ENCODE results near the gene SEMA4F. TPM values are rescaled to one million over a fixed set of nuclear protein-coding genes. Genes with fewer than 3 reads are reported as not detected.

The SEMA4F gene
- total RNA-seq, 1 donor from 2014 or later, result 26.5 TPM

DNA sequence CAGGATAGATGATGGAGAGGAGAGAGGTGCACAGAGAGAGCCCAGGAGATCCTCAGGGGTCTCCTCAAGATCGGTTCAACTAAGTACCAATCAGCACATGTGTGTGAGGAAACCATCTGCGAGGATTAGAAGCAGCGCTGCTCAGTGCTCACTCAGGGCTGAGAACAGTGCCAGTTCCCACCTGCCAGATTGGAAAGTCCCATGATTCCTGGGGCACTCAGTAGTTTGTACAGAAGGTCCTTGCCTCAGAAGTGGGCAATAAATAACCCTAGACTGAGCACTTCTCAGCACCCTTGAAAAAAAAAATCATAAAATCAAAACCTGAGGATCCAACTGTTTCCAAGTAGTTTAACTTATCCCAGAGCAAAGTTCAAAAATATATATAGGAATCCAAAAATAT is 53.8 kb downstream of the SEMA4F start:
- DNase-seq (ENCODE audit: low spot score), result no peak

DNA sequence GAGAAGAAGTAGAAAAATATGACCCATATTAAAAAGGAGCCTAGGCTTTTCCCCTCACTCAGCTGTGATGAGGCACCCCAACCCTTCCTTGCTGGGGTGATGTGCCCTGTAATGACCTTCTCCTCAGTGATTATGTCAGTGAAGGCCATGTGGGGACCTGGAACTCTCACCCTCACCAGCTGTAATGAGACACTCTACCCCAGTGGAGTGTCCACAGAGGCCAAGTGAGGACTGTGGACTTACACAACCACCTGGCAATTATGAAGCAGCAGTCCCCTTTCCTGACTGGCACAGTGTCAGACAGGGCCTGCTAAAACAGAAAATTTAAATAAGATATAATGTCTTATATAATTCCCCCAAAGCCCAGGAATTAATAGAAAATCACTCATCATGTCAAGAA is 54.2 kb downstream of the SEMA4F start:
- no peak for DNase-seq (ENCODE audit: low spot score)

DNA sequence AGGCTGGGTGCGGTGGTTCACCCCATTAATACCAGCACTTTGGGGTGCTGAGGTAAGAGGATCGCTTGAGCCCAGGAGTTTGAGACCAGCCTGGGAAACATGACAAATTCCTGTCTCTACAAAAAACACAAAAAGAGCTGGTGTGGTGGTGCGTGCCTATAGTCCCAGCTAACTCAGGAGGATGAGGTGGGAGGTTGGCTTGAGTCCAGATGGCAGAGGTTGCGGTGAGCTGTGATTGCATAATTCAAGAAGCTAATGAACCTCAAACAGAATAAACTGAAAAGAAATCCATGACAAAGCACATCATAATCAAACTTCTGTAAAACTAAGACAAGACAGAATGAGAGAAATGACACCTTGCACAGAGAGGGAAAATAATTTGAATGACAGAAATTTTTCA is 54.8 kb downstream of the SEMA4F start:
- DNase-seq (ENCODE audit: low spot score), result no peak

DNA sequence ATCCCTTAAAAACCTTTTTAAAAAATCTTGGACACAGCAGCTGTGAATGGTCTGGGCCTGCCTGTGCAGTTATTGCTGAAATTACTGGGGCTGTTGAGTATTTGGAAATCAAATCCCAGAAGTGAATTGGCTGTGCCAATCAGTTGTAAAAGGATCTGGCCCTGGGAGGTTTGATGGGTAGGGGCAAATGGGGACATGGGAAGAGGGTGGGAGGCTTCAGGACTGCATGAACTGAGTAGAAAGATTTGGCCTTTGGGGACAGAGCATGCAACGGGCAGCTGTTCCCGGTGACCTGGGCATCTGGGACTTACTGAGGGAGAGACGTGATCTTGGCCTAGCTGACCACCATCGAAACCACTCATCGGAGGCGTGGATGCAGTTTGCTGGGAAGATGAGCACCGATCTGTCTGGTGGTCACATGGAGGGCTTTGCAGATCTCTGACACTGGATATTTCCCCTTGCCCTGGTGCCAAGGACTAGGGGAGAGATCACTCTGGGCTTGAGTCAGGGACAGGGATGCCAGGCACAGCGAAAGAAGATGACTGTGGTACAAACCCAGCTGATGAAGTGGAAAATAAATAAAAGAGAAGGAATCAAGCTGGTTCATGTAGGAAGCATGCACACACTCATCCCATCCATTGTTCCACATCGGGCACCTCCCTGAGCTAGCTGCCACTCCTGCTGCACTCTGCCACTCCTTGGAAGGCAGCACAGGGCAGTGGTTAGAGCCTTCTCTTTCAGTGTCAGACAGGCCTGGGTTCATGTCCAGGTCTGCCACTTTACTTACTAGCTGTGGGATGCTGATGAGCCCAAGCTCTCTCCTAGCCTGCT is 58.4 kb downstream of the SEMA4F start:
- DNase-seq (ENCODE audit: low spot score), result no peak

DNA sequence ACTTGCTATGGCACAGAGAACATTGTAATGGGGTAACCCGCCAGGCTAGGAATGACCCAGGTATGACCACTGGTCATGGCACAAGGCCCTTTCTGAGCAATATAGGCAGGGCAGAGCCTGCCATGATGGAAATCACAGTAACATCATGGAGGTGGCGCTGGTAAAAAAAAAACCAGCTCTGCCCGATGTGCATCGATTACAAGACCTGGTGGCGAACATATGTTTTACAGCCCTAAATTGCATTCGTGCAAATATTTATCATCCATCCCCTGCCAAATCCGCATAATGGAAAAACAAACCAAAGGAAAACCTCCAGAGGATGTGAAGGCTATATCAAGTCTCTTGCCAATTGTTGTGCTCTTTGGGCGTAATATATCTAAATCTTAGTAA is 60.6 kb downstream of the SEMA4F start:
- DNase-seq (ENCODE audit: low spot score), result no peak

DNA sequence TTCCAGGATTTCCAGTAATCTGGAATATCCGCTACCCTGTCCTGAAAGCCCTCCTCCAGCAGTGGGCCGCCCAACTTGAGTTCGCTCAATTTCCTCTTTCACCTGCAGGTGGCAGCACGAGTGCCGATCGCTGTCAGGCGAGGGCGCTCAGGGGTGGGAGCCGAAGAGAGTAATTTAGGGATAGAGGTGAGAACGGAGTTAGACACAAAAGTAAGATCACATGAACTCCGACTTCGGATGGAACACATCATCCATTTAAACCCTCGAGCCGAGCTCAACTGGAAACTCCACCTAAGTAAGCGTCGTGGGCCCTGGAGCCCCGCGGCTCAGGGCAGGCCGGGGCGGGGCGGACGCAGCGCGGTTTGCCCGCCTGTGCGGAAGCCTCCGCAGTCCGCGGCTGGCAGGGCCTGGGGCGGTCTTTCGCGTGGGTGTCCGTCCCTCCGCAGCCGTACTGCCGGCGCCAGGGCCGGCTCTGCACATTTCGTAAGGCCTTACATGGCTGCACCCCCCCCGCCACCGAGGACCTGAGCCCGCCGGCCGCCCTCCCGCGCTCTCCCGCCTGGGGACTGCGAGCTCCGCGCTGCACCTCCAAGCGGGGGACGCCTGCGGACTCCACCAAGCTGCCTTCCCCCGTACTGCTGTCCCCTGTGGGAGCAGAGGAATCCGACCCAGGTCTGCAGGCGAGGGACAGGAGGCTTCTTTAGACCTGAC is 61.2 kb downstream of the SEMA4F start:
- peak; percentile 89 for DNase-seq (ENCODE audit: low spot score)

DNA sequence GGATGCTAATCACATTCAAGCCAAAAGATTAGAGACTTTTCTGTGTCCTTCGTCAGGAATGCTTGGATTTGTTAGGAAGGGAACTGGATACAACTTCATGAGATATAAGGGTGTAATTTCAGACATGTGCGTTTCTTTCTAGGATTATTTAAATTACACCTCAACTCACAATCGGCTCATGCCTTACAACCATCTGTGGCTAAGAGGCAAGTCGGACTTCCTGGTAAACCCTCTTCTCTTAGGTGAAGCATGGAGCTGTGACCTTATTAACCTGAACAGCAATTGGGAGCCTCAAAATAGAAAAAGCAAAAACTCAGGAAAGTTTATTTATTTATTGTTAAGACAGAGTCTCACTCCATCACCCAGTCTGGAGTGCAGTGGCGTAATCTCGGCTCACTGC is 61.8 kb downstream of the SEMA4F start:
- no peak for DNase-seq (ENCODE audit: low spot score)

DNA sequence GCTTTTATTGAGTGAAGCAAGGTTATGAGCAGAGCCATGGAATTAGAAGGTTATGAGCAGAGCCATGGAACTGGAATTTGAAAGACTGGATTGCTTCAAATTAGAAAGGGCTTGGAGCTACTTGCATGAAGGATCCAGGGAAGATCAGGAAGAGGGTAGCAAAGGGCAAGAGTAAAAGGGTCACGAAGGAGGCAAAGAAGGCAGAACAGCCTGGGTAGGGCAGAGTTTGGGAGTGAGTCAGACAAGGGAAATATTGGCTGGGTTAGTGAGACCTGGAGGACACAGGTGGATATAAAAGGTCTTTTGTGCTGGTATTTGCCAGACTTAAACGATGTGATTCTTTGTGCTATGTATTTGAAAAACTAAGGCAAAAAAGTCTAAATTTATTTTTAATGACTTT is 65.0 kb downstream of the SEMA4F start:
- DNase-seq (ENCODE audit: low spot score), result no peak

DNA sequence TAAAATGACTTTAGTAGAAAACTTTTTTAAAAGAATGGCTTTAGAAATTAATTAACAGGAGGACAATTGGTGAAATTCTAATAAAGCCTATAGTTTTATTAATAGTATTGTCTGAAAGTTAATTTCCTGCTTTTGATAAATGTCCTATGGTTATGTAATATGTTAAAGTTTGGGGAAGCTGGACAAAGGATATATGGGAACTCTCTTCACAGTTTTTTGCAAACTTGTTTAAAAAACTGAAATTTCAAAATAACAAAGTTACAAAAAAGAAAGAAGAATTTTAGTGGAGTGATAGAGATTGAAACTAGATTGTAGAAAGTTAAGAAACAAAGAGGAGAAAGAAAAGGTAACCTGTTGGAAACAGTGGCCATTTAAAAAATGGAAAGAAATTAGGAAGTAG is 67.3 kb downstream of the SEMA4F start:
- DNase-seq (ENCODE audit: low spot score), result no peak

DNA sequence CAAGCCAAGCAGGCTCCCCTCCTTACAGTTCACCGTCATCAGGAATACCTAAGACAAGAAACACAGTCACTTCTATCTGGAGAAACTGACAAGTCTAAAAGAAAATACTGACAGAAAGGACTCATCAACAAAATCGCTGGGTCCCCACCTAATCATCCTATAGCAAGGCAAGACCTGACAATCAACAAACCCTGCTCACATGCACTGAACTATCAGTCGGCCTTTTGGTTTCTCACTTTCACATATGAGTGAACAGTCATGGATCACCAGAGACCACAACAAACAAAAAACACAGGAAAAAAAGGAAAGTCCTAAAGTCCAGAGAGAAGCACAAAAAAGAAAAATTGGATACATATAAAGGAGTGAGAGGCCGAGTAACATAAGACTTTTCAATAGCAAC is 70.4 kb downstream of the SEMA4F start:
- no peak for DNase-seq (ENCODE audit: low spot score)

DNA sequence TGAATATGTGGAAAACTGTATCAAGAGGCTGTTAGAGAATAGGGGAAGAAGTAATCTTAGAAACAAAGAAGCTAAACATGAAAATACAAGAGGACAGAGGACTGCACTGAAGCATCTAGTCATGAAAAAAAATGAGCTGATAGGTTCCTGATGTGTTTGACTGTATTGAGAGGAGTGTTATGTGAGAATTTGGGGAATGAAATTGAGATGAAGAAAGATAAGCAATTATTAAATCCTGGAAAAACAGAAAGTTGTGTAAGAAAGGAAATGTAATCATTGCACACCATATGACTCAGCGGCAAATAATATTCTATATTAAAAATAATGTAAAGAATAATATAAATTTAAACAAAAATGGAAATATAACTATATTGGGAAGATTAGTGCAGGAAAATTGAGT is 71.2 kb downstream of the SEMA4F start:
- DNase-seq (ENCODE audit: low spot score), result no peak

DNA sequence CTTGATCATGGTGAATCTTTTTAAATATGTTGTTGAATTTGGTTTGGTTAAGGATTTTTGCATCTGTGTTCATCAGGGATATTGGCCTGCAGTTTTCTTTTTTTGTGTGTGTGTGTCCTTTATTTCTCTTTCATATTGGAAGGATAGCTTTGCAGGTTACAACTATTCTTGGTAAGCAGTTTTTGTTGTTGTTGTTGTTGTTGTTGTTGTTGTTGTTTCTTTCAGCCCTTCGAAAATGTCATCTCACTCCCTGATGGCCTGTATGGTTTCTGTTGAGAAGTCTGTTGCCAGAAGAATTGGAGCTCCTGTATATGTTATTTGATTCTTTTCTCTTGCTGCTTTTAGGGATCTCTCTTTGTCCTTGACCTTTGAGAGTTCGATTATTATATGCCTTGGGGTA is 74.8 kb downstream of the SEMA4F start:
- no peak for DNase-seq (ENCODE audit: low spot score)

DNA sequence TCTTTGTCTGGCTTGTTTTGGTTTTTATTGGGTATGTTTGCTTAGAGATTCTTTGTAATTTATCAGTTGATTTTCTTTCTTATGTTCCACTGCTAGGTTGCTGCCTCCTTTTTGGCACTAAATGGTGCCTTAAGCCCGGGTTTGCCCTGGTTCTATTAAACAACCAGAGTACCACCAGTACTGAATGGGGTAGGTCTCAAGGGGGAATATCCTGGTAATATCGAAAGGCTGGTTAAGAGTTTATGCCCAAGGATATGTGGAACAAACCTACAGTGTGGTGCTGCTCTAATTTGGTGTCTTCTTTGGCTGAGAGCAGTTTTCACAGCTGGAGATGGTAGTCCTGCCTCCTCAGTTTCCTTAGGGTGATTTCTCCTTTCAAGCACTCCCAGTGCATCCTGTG is 76.5 kb downstream of the SEMA4F start:
- no peak for DNase-seq (ENCODE audit: low spot score)

Other genes with a start within 250 kb of the SEMA4F start
- 1.4 TPM for gene C2orf81, start 232.6 kb upstream of the SEMA4F start, total RNA-seq (ENCODE audit: insufficient read depth, low replicate concordance)
- gene WDR54, start 232.5 kb upstream of the SEMA4F start, total RNA-seq (ENCODE audit: insufficient read depth, low replicate concordance), result 14.2 TPM
- 17.3 TPM for gene RTKN, start 212.3 kb upstream of the SEMA4F start, total RNA-seq (ENCODE audit: insufficient read depth, low replicate concordance)
- gene INO80B, start 199.2 kb upstream of the SEMA4F start, total RNA-seq (ENCODE audit: insufficient read depth, low replicate concordance), result 21.7 TPM
- gene WBP1, start 195.8 kb upstream of the SEMA4F start, total RNA-seq (ENCODE audit: insufficient read depth, low replicate concordance), result 29.4 TPM
- 40.4 TPM for gene MOGS, start 188.9 kb upstream of the SEMA4F start, total RNA-seq (ENCODE audit: insufficient read depth, low replicate concordance)
- gene MRPL53, start 181.6 kb upstream of the SEMA4F start, total RNA-seq (ENCODE audit: insufficient read depth, low replicate concordance), result 47.4 TPM
- 35.2 TPM for gene CCDC142, start 171.2 kb upstream of the SEMA4F start, total RNA-seq (ENCODE audit: insufficient read depth, low replicate concordance)
- 21.7 TPM for gene TTC31, start 171.2 kb upstream of the SEMA4F start, total RNA-seq (ENCODE audit: insufficient read depth, low replicate concordance)
- gene LBX2, start 154.6 kb upstream of the SEMA4F start, total RNA-seq (ENCODE audit: insufficient read depth, low replicate concordance), result not detected
- 13.5 TPM for gene PCGF1, start 146.6 kb upstream of the SEMA4F start, total RNA-seq (ENCODE audit: insufficient read depth, low replicate concordance)
- not detected for gene TLX2, start 139.8 kb upstream of the SEMA4F start, total RNA-seq (ENCODE audit: insufficient read depth, low replicate concordance)
- 0.24 TPM for gene DQX1, start 128.0 kb upstream of the SEMA4F start, total RNA-seq (ENCODE audit: insufficient read depth, low replicate concordance)
- 41.9 TPM for gene AUP1, start 124.5 kb upstream of the SEMA4F start, total RNA-seq (ENCODE audit: insufficient read depth, low replicate concordance)
- gene HTRA2, start 124.3 kb upstream of the SEMA4F start, total RNA-seq (ENCODE audit: insufficient read depth, low replicate concordance), result 49.4 TPM
- 68.1 TPM for gene LOXL3, start 100.3 kb upstream of the SEMA4F start, total RNA-seq (ENCODE audit: insufficient read depth, low replicate concordance)
- 12.0 TPM for gene DOK1, start 99.5 kb upstream of the SEMA4F start, total RNA-seq (ENCODE audit: insufficient read depth, low replicate concordance)
- 1.9 TPM for gene M1AP, start 5.9 kb upstream of the SEMA4F start, total RNA-seq (ENCODE audit: insufficient read depth, low replicate concordance)
- gene HK2, start 179.9 kb downstream of the SEMA4F start, total RNA-seq (ENCODE audit: insufficient read depth, low replicate concordance), result 31.3 TPM

Measured in umbilical cord (tissue), 2 donors.